LNCAP (cell line): Measurements from ENCODE around the gene GPBP1L1.

Experiments
- TF ChIP-seq, protein P1 (sequence below): fragments of 450-650 bp; IDR thresholded peaks from 2 replicates; pipeline ENCODE4 v1.5.1; 2017; ENCODE audit warnings: mild to moderate bottlenecking

Gene GPBP1L1, protein sequence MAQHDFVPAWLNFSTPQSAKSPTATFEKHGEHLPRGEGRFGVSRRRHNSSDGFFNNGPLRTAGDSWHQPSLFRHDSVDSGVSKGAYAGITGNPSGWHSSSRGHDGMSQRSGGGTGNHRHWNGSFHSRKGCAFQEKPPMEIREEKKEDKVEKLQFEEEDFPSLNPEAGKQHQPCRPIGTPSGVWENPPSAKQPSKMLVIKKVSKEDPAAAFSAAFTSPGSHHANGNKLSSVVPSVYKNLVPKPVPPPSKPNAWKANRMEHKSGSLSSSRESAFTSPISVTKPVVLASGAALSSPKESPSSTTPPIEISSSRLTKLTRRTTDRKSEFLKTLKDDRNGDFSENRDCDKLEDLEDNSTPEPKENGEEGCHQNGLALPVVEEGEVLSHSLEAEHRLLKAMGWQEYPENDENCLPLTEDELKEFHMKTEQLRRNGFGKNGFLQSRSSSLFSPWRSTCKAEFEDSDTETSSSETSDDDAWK

GRCh38 chr1:45686288-45687013, at the start of gene GPBP1L1:
TSS of gene GPBP1L1 (minus strand) at chr1:45686533. CDS start at chr1:45659087, 27,446 bp downstream.
- TF ChIP-seq, protein P1, sequence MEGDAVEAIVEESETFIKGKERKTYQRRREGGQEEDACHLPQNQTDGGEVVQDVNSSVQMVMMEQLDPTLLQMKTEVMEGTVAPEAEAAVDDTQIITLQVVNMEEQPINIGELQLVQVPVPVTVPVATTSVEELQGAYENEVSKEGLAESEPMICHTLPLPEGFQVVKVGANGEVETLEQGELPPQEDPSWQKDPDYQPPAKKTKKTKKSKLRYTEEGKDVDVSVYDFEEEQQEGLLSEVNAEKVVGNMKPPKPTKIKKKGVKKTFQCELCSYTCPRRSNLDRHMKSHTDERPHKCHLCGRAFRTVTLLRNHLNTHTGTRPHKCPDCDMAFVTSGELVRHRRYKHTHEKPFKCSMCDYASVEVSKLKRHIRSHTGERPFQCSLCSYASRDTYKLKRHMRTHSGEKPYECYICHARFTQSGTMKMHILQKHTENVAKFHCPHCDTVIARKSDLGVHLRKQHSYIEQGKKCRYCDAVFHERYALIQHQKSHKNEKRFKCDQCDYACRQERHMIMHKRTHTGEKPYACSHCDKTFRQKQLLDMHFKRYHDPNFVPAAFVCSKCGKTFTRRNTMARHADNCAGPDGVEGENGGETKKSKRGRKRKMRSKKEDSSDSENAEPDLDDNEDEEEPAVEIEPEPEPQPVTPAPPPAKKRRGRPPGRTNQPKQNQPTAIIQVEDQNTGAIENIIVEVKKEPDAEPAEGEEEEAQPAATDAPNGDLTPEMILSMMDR: no peak

- TF ChIP-seq, protein P1: no peak
Measured at GRCh38 chr1:45730780-45731319, 44.5 kb upstream of the GPBP1L1 start.

DNA sequence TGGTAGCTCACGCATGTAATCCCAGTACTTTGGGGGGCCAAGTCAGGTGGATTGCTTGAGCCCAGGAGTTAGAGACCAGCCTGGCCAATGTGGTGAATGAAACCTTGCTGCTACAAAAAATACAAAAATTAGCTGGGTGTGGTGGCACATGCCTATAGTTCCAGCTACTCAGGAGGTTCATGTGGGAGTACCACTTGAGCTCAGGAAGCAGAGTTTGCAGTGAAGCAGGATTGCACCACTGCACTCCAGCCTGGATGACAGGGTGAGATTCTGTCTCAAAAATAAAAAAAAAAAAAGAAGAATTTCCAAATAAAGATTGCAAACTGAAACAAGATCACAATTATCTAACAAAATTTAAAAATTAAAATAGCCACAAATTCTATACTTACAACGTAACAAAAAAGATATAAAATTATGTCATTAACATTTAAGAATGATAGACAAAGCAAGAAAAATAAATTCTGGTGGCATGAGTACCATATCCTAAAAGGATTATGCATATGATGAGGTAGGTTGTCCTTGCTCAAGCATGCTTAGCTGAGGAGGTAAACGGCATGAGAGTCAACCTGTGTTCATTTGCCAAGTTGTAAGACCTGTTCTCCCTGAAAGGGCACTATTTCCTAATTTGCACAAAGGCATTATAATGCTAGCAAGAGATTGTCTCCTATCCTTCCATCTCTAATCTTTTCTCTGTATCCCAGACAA, 43.9 kb upstream of the GPBP1L1 start:
- TF ChIP-seq, protein P1: no peak

GRCh38 chr1:45723248-45723930, 37.1 kb upstream of the GPBP1L1 start:
- TF ChIP-seq, protein P1: no peak

GRCh38 chr1:45722809-45723208, 36.5 kb upstream of the GPBP1L1 start:
- TF ChIP-seq, protein P1: no peak

GRCh38 chr1:45721207-45721606, 34.9 kb upstream of the GPBP1L1 start:
- TF ChIP-seq, protein P1: no peak

GRCh38 chr1:45718289-45718688, 32.0 kb upstream of the GPBP1L1 start:
- TF ChIP-seq, protein P1: no peak
